ENCODE results near the gene SPG7. TPM values are rescaled to one million over a fixed set of nuclear protein-coding genes. Genes with fewer than 3 reads are reported as not detected.

Gene SPG7
- total RNA-seq, 4 donors from 2014 or later, result 79.0 to 156 (median 92.3) TPM

GRCh38 chr16:89604764-89605163 lies 96.6 kb downstream of the SPG7 start:
- intact Hi-C loops (cut with DNase I; ENCODE audit: low total_unique reads), result no loop called here
- WGBS, 2 donors, result 80 to 83% methylated on average over 12 to 16 of the region's 16 CpGs
- TF ChIP-seq POLR2A (IDR thresholded peaks at IDR 0.05), result no peak
- no peak for TF ChIP-seq CTCF (IDR thresholded peaks at IDR 0.05)
- H3K4me3 ChIP-seq (ENCODE audit: low read depth, poor library complexity, severe bottlenecking), result no peak overlapping the region
- DNase-seq (ENCODE audit: low spot score in 2 of 2), result no peak

DNA sequence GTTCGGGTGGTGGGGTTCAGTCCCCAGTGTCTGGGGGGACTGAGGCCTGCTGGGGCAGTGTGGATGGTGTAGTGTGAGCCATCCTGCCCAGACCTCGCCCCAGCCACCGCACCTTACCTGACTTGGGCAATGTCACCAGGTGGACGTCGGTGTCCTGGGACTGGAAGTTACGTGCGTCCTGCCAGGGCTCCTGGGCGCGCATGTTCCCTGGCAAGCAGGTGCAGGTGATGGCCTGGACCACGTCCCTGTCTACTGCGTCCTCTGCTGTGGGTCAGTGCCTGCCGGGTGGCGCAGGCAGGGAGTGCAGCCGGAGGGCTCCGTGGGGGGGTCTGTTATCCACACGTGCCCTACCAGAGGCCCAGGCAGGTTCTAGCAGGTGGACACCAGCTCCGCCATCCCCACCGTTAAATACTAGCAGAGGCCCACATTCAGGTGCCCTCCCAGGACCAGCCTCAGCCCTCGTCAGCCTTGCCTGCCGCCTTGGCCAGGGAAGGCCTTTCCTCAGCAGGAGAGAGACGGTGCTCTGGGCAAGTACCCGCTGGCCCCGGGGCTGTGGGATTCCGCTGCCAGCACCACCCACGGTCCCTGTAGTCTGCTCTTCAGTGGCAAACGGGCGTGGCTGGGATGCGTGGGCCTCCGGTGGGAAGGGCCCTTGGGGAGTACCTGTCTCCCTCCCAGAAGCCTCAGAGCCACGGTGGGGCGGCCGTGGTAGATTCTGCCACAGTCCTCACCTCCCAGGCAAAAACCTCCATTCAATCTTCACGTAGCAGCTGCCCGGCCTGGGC lies 97.2 kb downstream of the SPG7 start:
- intact Hi-C loops (cut with DNase I; ENCODE audit: low total_unique reads), result no loop called here
- WGBS, 2 donors, result 72 to 76% methylated on average over 20 to 34 of the region's 34 CpGs
- no peak overlapping the region for H3K4me3 ChIP-seq (ENCODE audit: low read depth, poor library complexity, severe bottlenecking)
- DNase-seq (ENCODE audit: low spot score in 2 of 2), result no peak
- TF ChIP-seq CTCF (IDR thresholded peaks at IDR 0.05), result no peak
- no peak for TF ChIP-seq POLR2A (IDR thresholded peaks at IDR 0.05)

- TF ChIP-seq POLR2A (IDR thresholded peaks at IDR 0.05) (no peak), CTCF (IDR thresholded peaks at IDR 0.05) (no peak)
- DNase-seq (ENCODE audit: low spot score in 2 of 2), result no peak
- intact Hi-C loops (cut with DNase I; ENCODE audit: low total_unique reads), result no loop called here
- WGBS, 2 donors, result 79 to 80% methylated on average over 5 to 9 of the region's 9 CpGs
- H3K4me3 ChIP-seq (ENCODE audit: low read depth, poor library complexity, severe bottlenecking), result no peak overlapping the region
These were observed 97.8 kb downstream of the SPG7 start for GRCh38 chr16:89606006-89606405.

Other genes starting within 250 kb of the SPG7 start
- gene ANKRD11, start 17.8 kb upstream of the SPG7 start, total RNA-seq, result 100 to 1,000 TPM in 2 of 4 donors, 10 to 100 TPM in 2; 75.6 to 183 (median 108) TPM
- gene RPL13, start 52.3 kb downstream of the SPG7 start, total RNA-seq, result over 10,000 TPM in 2 of 4 donors, 1,000 to 10,000 TPM in 2; 8,523 to 25,229 (median 9,742) TPM
- gene CPNE7, start 67.4 kb downstream of the SPG7 start, total RNA-seq, result 1 to 10 TPM; 1.1 to 3.3 (median 2.5) TPM
- 1 to 10 TPM in 2 of 4 donors, not detected in 2; 1.7 to 3.7 TPM for gene DPEP1, start 105.2 kb downstream of the SPG7 start, total RNA-seq
- 100 to 1,000 TPM in 1 of 4 donors, 10 to 100 TPM in 3; 78.3 to 141 (median 91.1) TPM for gene CHMP1A, start 149.3 kb downstream of the SPG7 start, total RNA-seq
- gene SPATA33, start 149.4 kb downstream of the SPG7 start, total RNA-seq, result 1 to 10 TPM; 1.1 to 4.1 (median 2.5) TPM
- gene CDK10, start 178.3 kb downstream of the SPG7 start, total RNA-seq, result 10 to 100 TPM; 34.6 to 69.1 (median 40.9) TPM
- 10 to 100 TPM; 18.3 to 34.6 (median 28.4) TPM for gene SPATA2L, start 193.3 kb downstream of the SPG7 start, total RNA-seq
- gene VPS9D1, start 212.5 kb downstream of the SPG7 start, total RNA-seq, result 1 to 10 TPM; 5.8 to 9.8 (median 7.0) TPM
- 10 to 100 TPM; 44.7 to 62.0 (median 52.8) TPM for gene ZNF276, start 213.1 kb downstream of the SPG7 start, total RNA-seq